Liver (tissue), 9 donors: Measurements from ENCODE around the gene PLTP. TPM values are rescaled to one million over a fixed set of nuclear protein-coding genes. Genes with fewer than 3 reads are reported as not detected.

Experiments used
- DNase-seq: peaks from one replicate; pipeline ENCODE4 v3.0.0-alpha.2; 2017; ENCODE audit warnings: low spot score
- H3K27ac ChIP-seq, 2 donors: one replicate each; pipeline ENCODE4 v1.7.0; 2013; ENCODE audit warnings: inconsistent platforms in 2 of 2, low read length in 2 of 2, control low read depth in 1 of 2, low read depth in 1 of 2, mild to moderate bottlenecking in 1 of 2
- H3K27me3 ChIP-seq, 4 donors: one replicate each; pipeline versions ENCODE4 v1.6.1 to v1.7.0; 2013; ENCODE audit warnings: low read length in 3 of 4, inconsistent platforms in 1 of 4, mild to moderate bottlenecking in 1 of 4, moderate library complexity in 1 of 4; ENCODE audit not compliant: control insufficient read depth in 4 of 4, insufficient read depth in 4 of 4
- H3K36me3 ChIP-seq, 4 donors: one replicate each; pipeline versions ENCODE4 v1.6.1 to v1.7.0; 2013; ENCODE audit warnings: low read length in 3 of 4, mild to moderate bottlenecking in 3 of 4, low read depth in 1 of 4, moderate library complexity in 1 of 4; ENCODE audit not compliant: control insufficient read depth in 4 of 4, insufficient read depth in 3 of 4
- H3K4me1 ChIP-seq, 4 donors: one replicate each; pipeline versions ENCODE4 v1.6.1 to v1.7.0; 2013; ENCODE audit warnings: low read length in 3 of 4, mild to moderate bottlenecking in 3 of 4, moderate library complexity in 1 of 4; ENCODE audit not compliant: control insufficient read depth in 4 of 4, insufficient read depth in 4 of 4
- H3K4me3 ChIP-seq, 3 donors: one replicate each; pipeline versions ENCODE4 v1.6.1 to v1.7.0; 2013; ENCODE audit warnings: low read length in 3 of 3, control low read depth in 1 of 3, low read depth in 1 of 3, mild to moderate bottlenecking in 1 of 3
- H3K9ac ChIP-seq, 2 donors: one replicate each; pipeline ENCODE4 v1.7.0; 2013; ENCODE audit warnings: low read length in 2 of 2, mild to moderate bottlenecking in 2 of 2, moderate library complexity in 2 of 2, control low read depth in 1 of 2, low read depth in 1 of 2
- H3K9me3 ChIP-seq, 4 donors: one replicate each; pipeline versions ENCODE4 v1.6.1 to v1.7.0; 2013; ENCODE audit warnings: low read length in 3 of 4; ENCODE audit not compliant: control insufficient read depth in 4 of 4
- ATF3 ChIP-seq: IDR thresholded peaks from 2 replicates; pipeline ENCODE4 v1.6.1; 2016; ENCODE audit warnings: antibody characterized with exemption
- CTCF ChIP-seq: fragments of 150-350 bp; IDR thresholded peaks from 2 replicates; pipeline ENCODE4 v1.5.1; 2017; ENCODE audit warnings: improper control_type of control experiment, low read depth, low read length; ENCODE audit not compliant: missing input control
- EGR1 ChIP-seq, 2 donors: IDR thresholded peaks; 2 replicates each; pipeline ENCODE4 v1.6.1; 2016 to 2018; ENCODE audit warnings: antibody characterized with exemption in 2 of 2, low read depth in 2 of 2
- FOXA1 ChIP-seq: IDR thresholded peaks from 2 replicates; pipeline ENCODE4 v1.6.1; 2016; ENCODE audit warnings: antibody characterized with exemption
- FOXA2 ChIP-seq: IDR thresholded peaks from 2 replicates; pipeline ENCODE4 v1.6.1; 2016; ENCODE audit warnings: antibody characterized with exemption
- GABPA ChIP-seq, 2 donors: IDR thresholded peaks in 1 of 2; conservative IDR thresholded peaks in 1 of 2; 2 replicates each; pipeline ENCODE4 v1.6.1; 2016; ENCODE audit warnings: antibody characterized with exemption in 2 of 2, mild to moderate bottlenecking in 1 of 2, moderate library complexity in 1 of 2
- HNF4A ChIP-seq, 2 donors: conservative IDR thresholded peaks; 2 replicates each; pipeline ENCODE4 v1.6.1; 2016; ENCODE audit warnings: antibody characterized with exemption in 2 of 2, mild to moderate bottlenecking in 2 of 2
- HNF4G ChIP-seq: IDR thresholded peaks from 2 replicates; pipeline ENCODE4 v1.6.1; 2016; ENCODE audit warnings: antibody characterized with exemption
- JUND ChIP-seq, 2 donors: IDR thresholded peaks; 2 replicates each; pipeline ENCODE4 v1.6.1; 2016; ENCODE audit warnings: antibody characterized with exemption in 2 of 2
- MAX ChIP-seq: IDR thresholded peaks from 2 replicates; pipeline ENCODE4 v1.6.1; 2016; ENCODE audit warnings: antibody characterized with exemption
- NR2F2 ChIP-seq: IDR thresholded peaks from 2 replicates; pipeline ENCODE4 v1.6.1; 2016; ENCODE audit warnings: antibody characterized with exemption
- RAD21 ChIP-seq, 2 donors: IDR thresholded peaks; 2 replicates each; pipeline ENCODE4 v1.6.1; 2016; ENCODE audit warnings: antibody characterized with exemption in 2 of 2, mild to moderate bottlenecking in 2 of 2
- REST ChIP-seq: IDR thresholded peaks from 2 replicates; pipeline ENCODE4 v1.6.1; 2016; ENCODE audit warnings: antibody characterized with exemption, mild to moderate bottlenecking
- RXRA ChIP-seq, 2 donors: IDR thresholded peaks; 2 replicates each; pipeline ENCODE4 v1.6.1; 2017 to 2018; ENCODE audit warnings: antibody characterized with exemption in 2 of 2, mild to moderate bottlenecking in 1 of 2
- SP1 ChIP-seq: IDR thresholded peaks from 2 replicates; pipeline ENCODE4 v1.6.1; 2018; ENCODE audit warnings: antibody characterized with exemption, mild to moderate bottlenecking
- TAF1 ChIP-seq: conservative IDR thresholded peaks from 2 replicates; pipeline ENCODE4 v1.6.1; 2016; ENCODE audit warnings: antibody characterized with exemption, mild to moderate bottlenecking
- YY1 ChIP-seq: IDR thresholded peaks from 2 replicates; pipeline ENCODE4 v1.6.1; 2016; ENCODE audit warnings: antibody characterized with exemption, mild to moderate bottlenecking
- ZBTB33 ChIP-seq: IDR thresholded peaks from 2 replicates; pipeline ENCODE4 v1.6.1; 2016; ENCODE audit warnings: antibody characterized with exemption
- WGBS: extraction: QIAGEN DNeasy Blood & Tissue Kit; methylation state at CpG from one replicate; pipeline ENCODE4 v1.1.7; 2013; 5-methylcytosine and 5-hydroxymethylcytosine counted together
- polyA plus RNA-seq, 2 donors: library from polyadenylated mRNA; stranded (reverse) in 1 of 2; unstranded in 1 of 2; fragments of 200-250 nt in 1 of 2; fragments of >200 nt in 1 of 2; fragmentation: Nextera tagmentation in 1 of 2; extraction: Ambion mirVana in 1 of 2; gene quantifications; one replicate each; pipeline versions ENCODE4 v1.2.1 to v1.2.3, GENCODE V29; 2013 to 2015
- total RNA-seq, 2 donors: library from RNA; depleted of rRNA; stranded (reverse); fragments of >200 nt; gene quantifications; one replicate each; pipeline ENCODE4 v1.2.3, GENCODE V29; 2014
- donor health status: healthy.
- donor health status: healthy.
- donor health status: healthy.
- donor health status: healthy.
- donor health status: healthy.

PLTP gene
- total and polyA plus RNA-seq, 4 donors: 22.5 to 69.5 (median 60.7) TPM

GRCh38 chr20:45927071-45927878 lies 15.3 kb upstream of the PLTP start (continued):
- TF ChIP-seq CTCF (no peak), YY1 (no peak), GABPA (IDR thresholded peaks at IDR 0.05 in 1 of 2, conservative IDR thresholded peaks at IDR 0.05 in 1 of 2) (no peak), FOXA2 (no peak), RAD21 (IDR thresholded peaks at IDR 0.05) (no peak), TAF1 (no peak)

- Histone ChIP-seq H3K36me3 (no peaks in the 10 kb centered on the region), H3K27me3 (no peaks in the 10 kb centered on the region), H3K27ac (no peak overlapping the region), H3K9me3 (no peaks in the 10 kb centered on the region), H3K4me3 (no peak overlapping the region), H3K4me1 (peaks cover 3 to 21% (median 14%) of the 10 kb centered on the region in 4 donors), H3K9ac (no peak overlapping the region)
- WGBS: 93% methylated on average over 2 of the region's 2 CpGs
- no peak for DNase-seq
- TF ChIP-seq JUND (IDR thresholded peaks at IDR 0.05) (no peak), SP1 (no peak), TAF1 (no peak), ZBTB33 (no peak), GABPA (IDR thresholded peaks at IDR 0.05 in 1 of 2, conservative IDR thresholded peaks at IDR 0.05 in 1 of 2) (no peak), HNF4G (no peak), YY1 (no peak), MAX (no peak), FOXA1 (no peak), HNF4A (conservative IDR thresholded peaks at IDR 0.05) (no peak), NR2F2 (no peak), RAD21 (IDR thresholded peaks at IDR 0.05) (no peak), CTCF (no peak), FOXA2 (no peak), ATF3 (no peak), RXRA (IDR thresholded peaks at IDR 0.05) (no peak), EGR1 (IDR thresholded peaks at IDR 0.05; ENCODE audit: low read depth in 2 of 2) (no peak), REST (no peak)
Measured at GRCh38 chr20:45926731-45927070, 14.7 kb upstream of the PLTP start.
